ENCODE measurements around the gene ABO. TPM values are rescaled to one million over a fixed set of nuclear protein-coding genes. Genes with fewer than 3 reads are reported as not detected.
"Not testable (repeated sequence)": the region's sequence is repeated elsewhere in the genome, so short reads cannot be mapped to it uniquely, and the experiment has no call there.

ABO gene
- total and polyA plus RNA-seq, 8 donors = 2.6 to 7.9 (median 5.0) TPM

DNA sequence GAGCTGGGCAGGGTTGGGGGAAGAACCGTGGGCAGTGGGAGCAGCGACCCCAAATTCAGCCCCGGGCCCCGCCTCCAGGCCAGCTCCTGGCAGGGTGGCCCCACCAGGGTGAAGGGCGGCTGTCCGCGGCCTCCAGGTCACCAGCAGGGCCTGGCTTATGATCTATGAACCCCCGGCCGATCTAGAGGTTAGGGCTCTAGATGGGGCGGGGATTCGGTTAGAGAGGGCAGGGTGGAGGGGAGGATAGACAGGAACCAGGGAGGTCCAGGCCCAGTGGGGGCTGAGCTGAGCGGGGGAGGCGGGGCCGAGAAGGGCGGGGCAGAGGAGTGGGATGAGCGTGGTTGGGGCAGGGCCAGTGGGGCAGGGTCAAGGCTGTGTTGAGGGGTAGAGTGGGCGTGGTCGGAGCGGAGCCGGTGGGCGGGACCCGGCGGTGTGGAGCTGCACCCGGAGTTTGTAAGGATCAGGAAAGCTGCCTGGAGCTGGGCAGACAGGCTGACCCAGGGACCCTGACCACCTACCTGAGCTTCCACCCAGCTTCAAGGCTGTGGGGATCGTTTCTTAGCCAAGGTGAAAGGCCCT, 36.6 kb downstream of the ABO start:
- H3K4me1 ChIP-seq = peaks cover 11 to 21% of the 10 kb centered on the region in 2 donors
- intact Hi-C loops (cut with DNase I) = no loop called here
- H3K36me3 ChIP-seq = no peaks in the 10 kb centered on the region
- peak; percentile 55 to 93 (median 86) for DNase-seq
- peak; percentile 95 for ATAC-seq
- H3K4me3 ChIP-seq = peak overlapping the region; percentile 17 to 34
- peak overlapping the region; percentile 46 to 51 for H3K27ac ChIP-seq
- H3K9me3 ChIP-seq = no peaks in the 10 kb centered on the region
- TF ChIP-seq, protein P1, sequence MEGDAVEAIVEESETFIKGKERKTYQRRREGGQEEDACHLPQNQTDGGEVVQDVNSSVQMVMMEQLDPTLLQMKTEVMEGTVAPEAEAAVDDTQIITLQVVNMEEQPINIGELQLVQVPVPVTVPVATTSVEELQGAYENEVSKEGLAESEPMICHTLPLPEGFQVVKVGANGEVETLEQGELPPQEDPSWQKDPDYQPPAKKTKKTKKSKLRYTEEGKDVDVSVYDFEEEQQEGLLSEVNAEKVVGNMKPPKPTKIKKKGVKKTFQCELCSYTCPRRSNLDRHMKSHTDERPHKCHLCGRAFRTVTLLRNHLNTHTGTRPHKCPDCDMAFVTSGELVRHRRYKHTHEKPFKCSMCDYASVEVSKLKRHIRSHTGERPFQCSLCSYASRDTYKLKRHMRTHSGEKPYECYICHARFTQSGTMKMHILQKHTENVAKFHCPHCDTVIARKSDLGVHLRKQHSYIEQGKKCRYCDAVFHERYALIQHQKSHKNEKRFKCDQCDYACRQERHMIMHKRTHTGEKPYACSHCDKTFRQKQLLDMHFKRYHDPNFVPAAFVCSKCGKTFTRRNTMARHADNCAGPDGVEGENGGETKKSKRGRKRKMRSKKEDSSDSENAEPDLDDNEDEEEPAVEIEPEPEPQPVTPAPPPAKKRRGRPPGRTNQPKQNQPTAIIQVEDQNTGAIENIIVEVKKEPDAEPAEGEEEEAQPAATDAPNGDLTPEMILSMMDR (IDR thresholded peaks at IDR 0.05) = no peak
- peaks cover 0 to 7% of the 10 kb centered on the region in 2 donors for H3K27me3 ChIP-seq

GRCh38 chr9:133237035-133237731, 37.8 kb downstream of the ABO start:
- intact Hi-C loops (cut with DNase I) = no loop called here
- Histone ChIP-seq H3K4me3 (no peak overlapping the region), H3K27me3 (peaks cover 0 to 6% of the 10 kb centered on the region in 2 donors), H3K36me3 (no peaks in the 10 kb centered on the region), H3K9me3 (no peaks in the 10 kb centered on the region), H3K4me1 (peaks cover 11 to 21% of the 10 kb centered on the region in 2 donors), H3K27ac (peak overlapping the region; percentile 1 to 46)
- TF ChIP-seq, protein P1 (IDR thresholded peaks at IDR 0.05) = no peak
- no peak for DNase-seq
- no peak for ATAC-seq

DNA sequence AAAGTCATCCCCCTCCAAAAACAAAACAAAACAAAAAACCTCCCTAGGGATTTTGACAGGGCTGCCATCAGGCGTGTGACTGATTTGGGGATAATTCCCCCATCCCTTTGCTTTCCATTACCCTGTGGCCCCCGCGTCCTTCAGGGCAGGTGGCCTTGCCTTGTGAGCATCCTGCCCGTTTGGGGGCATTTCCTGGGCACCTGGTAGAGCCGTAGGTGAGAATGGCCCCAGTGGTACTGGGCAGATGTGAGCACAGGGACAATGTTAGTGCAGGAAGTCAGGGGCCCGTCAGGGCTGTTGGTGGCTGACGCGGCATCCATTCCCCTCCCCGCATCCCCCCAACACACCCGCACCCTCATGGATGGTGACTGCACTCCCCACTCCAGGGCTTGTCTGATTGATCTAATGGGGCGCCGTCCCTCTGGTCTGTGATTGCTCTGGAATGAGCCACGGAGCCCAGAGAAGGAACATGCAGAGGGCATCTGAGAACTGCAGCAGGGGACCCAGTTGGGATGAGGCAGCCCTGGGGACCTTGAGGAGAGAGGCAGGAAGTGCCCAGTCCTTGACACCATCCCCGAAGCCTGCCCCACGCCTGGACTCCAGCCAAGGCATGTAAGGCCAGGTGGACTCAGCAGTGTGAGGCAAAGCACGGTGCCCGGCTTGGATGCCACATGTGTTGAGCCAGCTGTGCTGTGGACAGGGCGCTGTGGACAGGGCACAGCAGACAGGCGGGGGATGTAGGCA, 38.5 kb downstream of the ABO start:
- intact Hi-C loops (cut with DNase I); DNase-seq; H3K9me3 ChIP-seq; ATAC-seq; H3K27me3 ChIP-seq; H3K4me3 ChIP-seq; H3K36me3 ChIP-seq: not testable (repeated sequence)
- peaks cover 11 to 21% of the 10 kb centered on the region in 2 donors for H3K4me1 ChIP-seq
- H3K27ac ChIP-seq = peak overlapping the region; percentile 1 to 46

DNA sequence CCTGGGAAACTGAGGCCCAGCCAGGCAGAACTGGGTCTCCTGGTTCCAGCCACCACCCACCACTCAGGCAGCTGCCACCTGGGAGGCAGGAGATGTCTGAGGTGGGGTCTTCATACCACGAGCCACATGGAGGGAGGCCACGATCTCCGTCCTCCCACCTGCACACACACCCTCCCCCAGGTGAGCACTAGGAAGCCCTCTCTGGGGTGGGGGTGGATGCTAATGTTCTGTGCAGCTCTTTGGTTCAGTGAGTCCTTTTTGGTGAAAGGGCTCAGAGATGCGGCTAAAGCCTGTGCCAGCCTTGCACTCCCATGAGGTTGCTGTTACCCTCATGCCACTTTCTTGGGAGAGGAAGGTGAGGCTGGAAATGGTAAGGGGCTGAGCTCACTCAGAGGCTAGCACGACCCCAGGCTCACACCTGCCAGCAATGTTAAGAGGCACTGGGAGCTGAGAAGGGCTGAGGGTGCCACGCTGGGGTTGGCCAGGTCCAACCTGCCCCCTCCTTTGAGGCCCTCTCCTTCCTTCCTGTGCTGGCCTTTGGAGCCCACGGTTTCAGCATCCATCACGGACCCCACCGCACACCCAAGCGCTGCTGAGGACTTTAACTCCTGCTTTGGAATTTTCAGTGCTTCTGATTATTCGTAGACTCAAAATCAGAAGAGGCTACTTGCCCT, 39.3 kb downstream of the ABO start:
- no peaks in the 10 kb centered on the region for H3K9me3 ChIP-seq
- TF ChIP-seq, protein P1 (IDR thresholded peaks at IDR 0.05) = no peak
- H3K4me1 ChIP-seq = peaks cover 11 to 21% of the 10 kb centered on the region in 2 donors
- ATAC-seq (no peak), DNase-seq (no peak)
- H3K27ac ChIP-seq = no peak overlapping the region
- no peak overlapping the region for H3K4me3 ChIP-seq
- H3K27me3 ChIP-seq = peaks cover 0 to 4% of the 10 kb centered on the region in 2 donors
- H3K36me3 ChIP-seq = no peaks in the 10 kb centered on the region
- intact Hi-C loops (cut with DNase I) = no loop called here

DNA sequence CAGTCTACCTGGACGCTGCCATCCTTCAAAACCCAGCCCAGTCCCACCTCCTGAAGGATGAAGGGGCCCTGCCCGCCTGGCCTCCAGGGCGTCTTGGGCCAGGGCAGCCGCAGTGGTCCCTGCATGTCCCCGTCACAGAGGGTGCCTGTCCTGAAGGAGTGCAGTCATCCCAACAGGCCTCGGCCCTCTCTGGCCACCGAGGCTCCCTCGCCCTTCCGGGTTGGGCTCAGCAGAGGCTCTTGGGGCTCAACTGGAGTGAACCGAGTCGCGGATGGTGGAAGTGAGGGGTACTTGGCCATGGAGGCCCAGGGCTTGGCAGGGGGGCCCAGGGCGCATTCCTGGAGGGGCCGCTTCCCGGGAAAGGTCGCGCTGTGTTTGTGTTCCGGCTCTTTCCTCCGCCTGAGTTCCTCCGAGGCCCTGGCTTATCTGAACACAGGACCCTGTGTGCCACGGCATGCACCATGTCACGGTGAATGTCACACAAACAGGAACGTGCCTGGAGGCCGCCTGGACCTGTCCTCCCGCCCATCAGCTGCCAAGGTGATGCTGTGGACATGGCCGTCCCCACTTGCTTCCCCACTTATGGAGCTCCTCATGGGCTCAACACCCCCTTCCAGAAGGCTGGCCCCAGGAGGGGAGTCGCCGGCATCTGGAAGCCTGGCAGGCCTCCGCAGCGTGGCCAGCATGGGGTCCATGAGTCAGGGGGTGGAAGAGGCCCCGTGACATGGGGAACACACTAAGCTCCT, 40.3 kb downstream of the ABO start:
- no peak for ATAC-seq
- DNase-seq = peak in 1 of 4 donors; percentile 24
- Histone ChIP-seq H3K36me3 (no peaks in the 10 kb centered on the region), H3K4me1 (peaks cover 11 to 21% of the 10 kb centered on the region in 2 donors), H3K9me3 (no peaks in the 10 kb centered on the region), H3K27me3 (peaks cover 0 to 4% of the 10 kb centered on the region in 2 donors), H3K27ac (no peak overlapping the region), H3K4me3 (no peak overlapping the region)
- TF ChIP-seq, protein P1 (IDR thresholded peaks at IDR 0.05) = no peak
- intact Hi-C loops (cut with DNase I) = no loop called here
